ENCODE data around the gene ZFX.

The ZFX gene

GRCh38 chrX:24241822-24242648 is 92.5 kb downstream of the ZFX start:
- Histone ChIP-seq H3K4ac (ENCODE audit: low read depth, low read length) (no peak overlapping the region), H4K91ac (ENCODE audit: low read depth, low read length) (no peak overlapping the region), H3K4me1 (ENCODE audit: control insufficient read depth in 1 of 2, insufficient read depth in 2 of 2, low read length in 2 of 2) (peaks cover 0 to 2% of the 10 kb centered on the region in 2 experiments), H3K79me2 (ENCODE audit: control insufficient read depth, insufficient read depth, low read length, poor library complexity) (no peaks in the 10 kb centered on the region), H3K14ac (ENCODE audit: low read length) (no peak overlapping the region), H3K9me3 (ENCODE audit: insufficient read depth, low read depth, low read length) (no peaks in the 10 kb centered on the region), H2BK120ac (ENCODE audit: insufficient read depth, low read length, poor library complexity) (no peak overlapping the region), H3K18ac (ENCODE audit: low read length) (no peak overlapping the region), H3K4me3 (ENCODE audit: low read depth, low read length) (no peak overlapping the region), H3K27me3 (ENCODE audit: insufficient read depth, low read length) (no peaks in the 10 kb centered on the region), H2AFZ (ENCODE audit: insufficient read depth, low read length, poor library complexity) (no peak overlapping the region), H4K12ac (ENCODE audit: low read depth, low read length) (no peak overlapping the region), H2AK5ac (ENCODE audit: low read length) (no peak overlapping the region), H3K36me3 (ENCODE audit: control insufficient read depth in 1 of 2, insufficient read depth in 2 of 2, low read length in 2 of 2) (no peaks in the 10 kb centered on the region), H2BK12ac (ENCODE audit: low read length) (no peak overlapping the region), H4K8ac (ENCODE audit: low read depth, low read length) (no peak overlapping the region), H3K23ac (ENCODE audit: low read length) (no peak overlapping the region), H3K4me2 (ENCODE audit: low read length) (no peak overlapping the region), H3K79me1 (ENCODE audit: low read length) (no peaks in the 10 kb centered on the region), H2BK5ac (ENCODE audit: low read depth, low read length, poor library complexity) (no peak overlapping the region), H3K9ac (ENCODE audit: low read length) (no peak overlapping the region), H3K27ac (ENCODE audit: low read depth, low read length) (no peak overlapping the region)
- WGBS (ENCODE audit: extremely low coverage, insufficient coverage, insufficient read length) = no CpG with 5 or more reads among the region's 13 CpGs
- DNase-seq = peak in 1 of 2 donors; percentile 39

- Histone ChIP-seq H2BK5ac (ENCODE audit: low read depth, low read length, poor library complexity) (no peak overlapping the region), H4K8ac (ENCODE audit: low read depth, low read length) (no peak overlapping the region), H3K18ac (ENCODE audit: low read length) (no peak overlapping the region), H3K9me3 (ENCODE audit: insufficient read depth, low read depth, low read length) (no peaks in the 10 kb centered on the region), H3K36me3 (ENCODE audit: control insufficient read depth in 1 of 2, insufficient read depth in 2 of 2, low read length in 2 of 2) (no peaks in the 10 kb centered on the region), H3K4me1 (ENCODE audit: control insufficient read depth in 1 of 2, insufficient read depth in 2 of 2, low read length in 2 of 2) (peaks cover 0 to 2% of the 10 kb centered on the region in 2 experiments), H3K4ac (ENCODE audit: low read depth, low read length) (no peak overlapping the region), H3K27ac (ENCODE audit: low read depth, low read length) (no peak overlapping the region), H3K27me3 (ENCODE audit: insufficient read depth, low read length) (no peaks in the 10 kb centered on the region), H2AK5ac (ENCODE audit: low read length) (no peak overlapping the region), H3K79me2 (ENCODE audit: control insufficient read depth, insufficient read depth, low read length, poor library complexity) (no peaks in the 10 kb centered on the region), H3K79me1 (ENCODE audit: low read length) (no peaks in the 10 kb centered on the region), H3K4me2 (ENCODE audit: low read length) (no peak overlapping the region), H3K4me3 (ENCODE audit: low read depth, low read length) (no peak overlapping the region), H2BK12ac (ENCODE audit: low read length) (no peak overlapping the region), H3K9ac (ENCODE audit: low read length) (no peak overlapping the region), H4K12ac (ENCODE audit: low read depth, low read length) (no peak overlapping the region), H3K14ac (ENCODE audit: low read length) (no peak overlapping the region), H2AFZ (ENCODE audit: insufficient read depth, low read length, poor library complexity) (no peak overlapping the region), H2BK120ac (ENCODE audit: insufficient read depth, low read length, poor library complexity) (no peak overlapping the region), H4K91ac (ENCODE audit: low read depth, low read length) (no peak overlapping the region), H3K23ac (ENCODE audit: low read length) (no peak overlapping the region)
- WGBS (ENCODE audit: extremely low coverage, insufficient coverage, insufficient read length) = no CpG with 5 or more reads among the region's 8 CpGs
- peak in 1 of 2 donors; percentile 7 for DNase-seq
Observed at GRCh38 chrX:24242649-24243175, 93.2 kb downstream of the ZFX start.

DNA sequence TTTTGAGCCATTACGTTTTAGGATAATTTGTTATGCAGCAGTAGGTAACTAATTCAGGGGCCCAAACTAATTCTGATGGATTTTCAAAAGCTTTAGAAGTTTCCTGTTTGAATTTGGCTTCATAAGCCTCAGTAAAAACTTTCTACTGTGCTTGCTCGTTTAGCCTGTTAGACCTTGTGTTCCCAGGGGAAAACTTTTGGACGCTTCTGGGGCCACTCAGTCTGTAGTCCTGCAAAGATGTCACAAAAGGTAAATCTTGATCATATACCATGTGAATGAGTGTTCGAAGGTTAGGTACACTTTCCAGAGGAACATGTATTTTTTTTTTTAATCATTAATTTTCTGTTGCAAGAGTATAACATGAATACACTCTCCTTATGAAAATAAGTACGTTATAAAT is 93.7 kb downstream of the ZFX start:
- no peak overlapping the region for H2AFZ ChIP-seq (ENCODE audit: insufficient read depth, low read length, poor library complexity)
- no peak overlapping the region for H3K4ac ChIP-seq (ENCODE audit: low read depth, low read length)
- no peak overlapping the region for H2BK12ac ChIP-seq (ENCODE audit: low read length)
- H3K27ac ChIP-seq (ENCODE audit: low read depth, low read length) = no peak overlapping the region
- H3K79me1 ChIP-seq (ENCODE audit: low read length) = no peaks in the 10 kb centered on the region
- no peak overlapping the region for H3K4me3 ChIP-seq (ENCODE audit: low read depth, low read length)
- H3K14ac ChIP-seq (ENCODE audit: low read length) = no peak overlapping the region
- H3K27me3 ChIP-seq (ENCODE audit: insufficient read depth, low read length) = no peaks in the 10 kb centered on the region
- H2BK5ac ChIP-seq (ENCODE audit: low read depth, low read length, poor library complexity) = no peak overlapping the region
- no peak overlapping the region for H3K9ac ChIP-seq (ENCODE audit: low read length)
- no peaks in the 10 kb centered on the region for H3K36me3 ChIP-seq (ENCODE audit: control insufficient read depth in 1 of 2, insufficient read depth in 2 of 2, low read length in 2 of 2)
- no peaks in the 10 kb centered on the region for H3K9me3 ChIP-seq (ENCODE audit: insufficient read depth, low read depth, low read length)
- no CpG with 5 or more reads among the region's 5 CpGs for WGBS (ENCODE audit: extremely low coverage, insufficient coverage, insufficient read length)
- no peak for DNase-seq
- H3K18ac ChIP-seq (ENCODE audit: low read length) = no peak overlapping the region
- H3K4me2 ChIP-seq (ENCODE audit: low read length) = no peak overlapping the region
- no peak overlapping the region for H2BK120ac ChIP-seq (ENCODE audit: insufficient read depth, low read length, poor library complexity)
- peaks cover 0 to 2% of the 10 kb centered on the region in 2 experiments for H3K4me1 ChIP-seq (ENCODE audit: control insufficient read depth in 1 of 2, insufficient read depth in 2 of 2, low read length in 2 of 2)
- H4K12ac ChIP-seq (ENCODE audit: low read depth, low read length) = no peak overlapping the region
- no peak overlapping the region for H3K23ac ChIP-seq (ENCODE audit: low read length)
- H4K91ac ChIP-seq (ENCODE audit: low read depth, low read length) = no peak overlapping the region
- H2AK5ac ChIP-seq (ENCODE audit: low read length) = no peak overlapping the region
- no peaks in the 10 kb centered on the region for H3K79me2 ChIP-seq (ENCODE audit: control insufficient read depth, insufficient read depth, low read length, poor library complexity)
- no peak overlapping the region for H4K8ac ChIP-seq (ENCODE audit: low read depth, low read length)

- no peak overlapping the region for H2AFZ ChIP-seq (ENCODE audit: insufficient read depth, low read length, poor library complexity)
- H3K79me1 ChIP-seq (ENCODE audit: low read length) = no peaks in the 10 kb centered on the region
- no peak overlapping the region for H4K8ac ChIP-seq (ENCODE audit: low read depth, low read length)
- no peak overlapping the region for H3K18ac ChIP-seq (ENCODE audit: low read length)
- H3K14ac ChIP-seq (ENCODE audit: low read length) = no peak overlapping the region
- WGBS (ENCODE audit: extremely low coverage, insufficient coverage, insufficient read length) = no CpG with 5 or more reads among the region's 3 CpGs
- no peak overlapping the region for H3K9ac ChIP-seq (ENCODE audit: low read length)
- no peak for DNase-seq
- H2AK5ac ChIP-seq (ENCODE audit: low read length) = no peak overlapping the region
- no peak overlapping the region for H3K27ac ChIP-seq (ENCODE audit: low read depth, low read length)
- H3K36me3 ChIP-seq (ENCODE audit: control insufficient read depth in 1 of 2, insufficient read depth in 2 of 2, low read length in 2 of 2) = no peaks in the 10 kb centered on the region
- no peak overlapping the region for H3K4me2 ChIP-seq (ENCODE audit: low read length)
- no peaks in the 10 kb centered on the region for H3K27me3 ChIP-seq (ENCODE audit: insufficient read depth, low read length)
- no peak overlapping the region for H3K4ac ChIP-seq (ENCODE audit: low read depth, low read length)
- H3K9me3 ChIP-seq (ENCODE audit: insufficient read depth, low read depth, low read length) = no peaks in the 10 kb centered on the region
- peaks cover 0 to 2% of the 10 kb centered on the region in 2 experiments for H3K4me1 ChIP-seq (ENCODE audit: control insufficient read depth in 1 of 2, insufficient read depth in 2 of 2, low read length in 2 of 2)
- H4K12ac ChIP-seq (ENCODE audit: low read depth, low read length) = no peak overlapping the region
- no peak overlapping the region for H2BK12ac ChIP-seq (ENCODE audit: low read length)
- no peak overlapping the region for H3K4me3 ChIP-seq (ENCODE audit: low read depth, low read length)
- no peaks in the 10 kb centered on the region for H3K79me2 ChIP-seq (ENCODE audit: control insufficient read depth, insufficient read depth, low read length, poor library complexity)
- H2BK5ac ChIP-seq (ENCODE audit: low read depth, low read length, poor library complexity) = no peak overlapping the region
- no peak overlapping the region for H4K91ac ChIP-seq (ENCODE audit: low read depth, low read length)
- H2BK120ac ChIP-seq (ENCODE audit: insufficient read depth, low read length, poor library complexity) = no peak overlapping the region
- no peak overlapping the region for H3K23ac ChIP-seq (ENCODE audit: low read length)
Observed at GRCh38 chrX:24243692-24244091, 94.2 kb downstream of the ZFX start.

All from trophoblast cell (in vitro differentiated cells and primary cell).